ENCODE measurements around the gene TRAPPC8. TPM values are rescaled to one million over a fixed set of nuclear protein-coding genes. Genes with fewer than 3 reads are reported as not detected.

TRAPPC8 gene
- total and polyA plus RNA-seq, 4 donors = 12.4 to 73.5 (median 35.8) TPM

- WGBS, 2 donors = 73 to 82% methylated on average over 3 of the region's 3 CpGs
- Histone ChIP-seq H3K27ac (ENCODE audit: low read depth in 1 of 2, low read length in 1 of 2) (peak overlapping the region in 1 of 2 donors; percentile 39), H3K4me1 (ENCODE audit: control insufficient read depth in 5 of 5, insufficient read depth in 5 of 5, low read length in 5 of 5) (peaks cover 0 to 4% (median 0%) of the 10 kb centered on the region in 5 donors), H3K4me3 (no peak overlapping the region), H3K9ac (ENCODE audit: insufficient read depth in 1 of 2, low read length in 2 of 2) (no peak overlapping the region), H3K9me3 (ENCODE audit: control insufficient read depth in 4 of 4, insufficient read depth in 3 of 4, low read length in 3 of 4) (peaks cover 0 to 5% (median 0%) of the 10 kb centered on the region in 4 donors), H3K36me3 (ENCODE audit: control insufficient read depth in 4 of 4, insufficient read depth in 4 of 4, low read length in 4 of 4) (no peaks in the 10 kb centered on the region), H3K27me3 (ENCODE audit: control insufficient read depth in 3 of 3, insufficient read depth in 3 of 3, low read length in 2 of 3) (no peaks in the 10 kb centered on the region)
- TF ChIP-seq CTCF (IDR thresholded peaks at IDR 0.05; ENCODE audit: control extremely low read depth, extremely low read depth) = no peak
- DNase-seq = no peak
- ATAC-seq (ENCODE audit: insufficient read depth, low FRiP score) = no peak
Measured at GRCh38 chr18:31983020-31983419, 40.1 kb upstream of the TRAPPC8 start.

GRCh38 chr18:31980863-31981262, 37.9 kb upstream of the TRAPPC8 start:
- ATAC-seq (ENCODE audit: insufficient read depth, low FRiP score) = no peak
- Histone ChIP-seq H3K9me3 (ENCODE audit: control insufficient read depth in 4 of 4, insufficient read depth in 3 of 4, low read length in 3 of 4) (peaks cover 0 to 5% (median 0%) of the 10 kb centered on the region in 4 donors), H3K27ac (ENCODE audit: low read depth in 1 of 2, low read length in 1 of 2) (no peak overlapping the region)

GRCh38 chr18:31979714-31980113, 36.8 kb upstream of the TRAPPC8 start:
- ATAC-seq (ENCODE audit: insufficient read depth, low FRiP score) (no peak), DNase-seq (no peak)
- peaks cover 0 to 4% (median 0%) of the 10 kb centered on the region in 5 donors for H3K4me1 ChIP-seq (ENCODE audit: control insufficient read depth in 5 of 5, insufficient read depth in 5 of 5, low read length in 5 of 5)
- no peak overlapping the region for H3K4me3 ChIP-seq
- WGBS, 2 donors = 74 to 88% methylated on average over 2 of the region's 2 CpGs
- no peak for TF ChIP-seq CTCF (IDR thresholded peaks at IDR 0.05; ENCODE audit: control extremely low read depth, extremely low read depth)
- no peaks in the 10 kb centered on the region for H3K27me3 ChIP-seq (ENCODE audit: control insufficient read depth in 3 of 3, insufficient read depth in 3 of 3, low read length in 2 of 3)
- H3K9ac ChIP-seq (ENCODE audit: insufficient read depth in 1 of 2, low read length in 2 of 2) = no peak overlapping the region
- peaks cover 0 to 8% (median 0%) of the 10 kb centered on the region in 4 donors for H3K9me3 ChIP-seq (ENCODE audit: control insufficient read depth in 4 of 4, insufficient read depth in 3 of 4, low read length in 3 of 4)
- no peak overlapping the region for H3K27ac ChIP-seq (ENCODE audit: low read depth in 1 of 2, low read length in 1 of 2)
- no peaks in the 10 kb centered on the region for H3K36me3 ChIP-seq (ENCODE audit: control insufficient read depth in 4 of 4, insufficient read depth in 4 of 4, low read length in 4 of 4)

More at GRCh38 chr18:31980863-31981262, 37.9 kb upstream of the TRAPPC8 start:
- H3K27me3 ChIP-seq (ENCODE audit: control insufficient read depth in 3 of 3, insufficient read depth in 3 of 3, low read length in 2 of 3) = no peaks in the 10 kb centered on the region
- no peak for TF ChIP-seq CTCF (IDR thresholded peaks at IDR 0.05; ENCODE audit: control extremely low read depth, extremely low read depth)
- H3K4me3 ChIP-seq = no peak overlapping the region
- H3K36me3 ChIP-seq (ENCODE audit: control insufficient read depth in 4 of 4, insufficient read depth in 4 of 4, low read length in 4 of 4) = no peaks in the 10 kb centered on the region
- H3K4me1 ChIP-seq (ENCODE audit: control insufficient read depth in 5 of 5, insufficient read depth in 5 of 5, low read length in 5 of 5) = peaks cover 0 to 4% (median 0%) of the 10 kb centered on the region in 5 donors
- DNase-seq = no peak
- H3K9ac ChIP-seq (ENCODE audit: insufficient read depth in 1 of 2, low read length in 2 of 2) = no peak overlapping the region

- H3K27ac ChIP-seq (ENCODE audit: low read depth in 1 of 2, low read length in 1 of 2) = no peak overlapping the region
- H3K4me3 ChIP-seq = no peak overlapping the region
- DNase-seq (no peak), ATAC-seq (ENCODE audit: insufficient read depth, low FRiP score) (no peak)
- TF ChIP-seq CTCF (IDR thresholded peaks at IDR 0.05; ENCODE audit: control extremely low read depth, extremely low read depth) = no peak
- H3K9ac ChIP-seq (ENCODE audit: insufficient read depth in 1 of 2, low read length in 2 of 2) = no peak overlapping the region
- H3K27me3 ChIP-seq (ENCODE audit: control insufficient read depth in 3 of 3, insufficient read depth in 3 of 3, low read length in 2 of 3) = no peaks in the 10 kb centered on the region
- H3K9me3 ChIP-seq (ENCODE audit: control insufficient read depth in 4 of 4, insufficient read depth in 3 of 4, low read length in 3 of 4) = peaks cover 0 to 15% (median 2%) of the 10 kb centered on the region in 4 donors
- no peaks in the 10 kb centered on the region for H3K36me3 ChIP-seq (ENCODE audit: control insufficient read depth in 4 of 4, insufficient read depth in 4 of 4, low read length in 4 of 4)
- H3K4me1 ChIP-seq (ENCODE audit: control insufficient read depth in 5 of 5, insufficient read depth in 5 of 5, low read length in 5 of 5) = peaks cover 0 to 4% (median 0%) of the 10 kb centered on the region in 5 donors
- 96% methylated on average over 5 of the region's 5 CpGs for WGBS, 2 donors
Measured at GRCh38 chr18:31978616-31979015, 35.7 kb upstream of the TRAPPC8 start.
